ENCODE results near the gene PCSK6. TPM values are rescaled to one million over a fixed set of nuclear protein-coding genes. Genes with fewer than 3 reads are reported as not detected.

PCSK6 gene
- total RNA-seq, 1 experiment from 2014 or later: 11.5 TPM

- in situ Hi-C loops (cut with HindIII; ENCODE audit: low pct_unique_long_range_greater_than_20kb, low sequenced_read_pairs): no loop called here
Measured at GRCh38 chr15:101283931-101284330, 205.6 kb downstream of the PCSK6 start.

DNA sequence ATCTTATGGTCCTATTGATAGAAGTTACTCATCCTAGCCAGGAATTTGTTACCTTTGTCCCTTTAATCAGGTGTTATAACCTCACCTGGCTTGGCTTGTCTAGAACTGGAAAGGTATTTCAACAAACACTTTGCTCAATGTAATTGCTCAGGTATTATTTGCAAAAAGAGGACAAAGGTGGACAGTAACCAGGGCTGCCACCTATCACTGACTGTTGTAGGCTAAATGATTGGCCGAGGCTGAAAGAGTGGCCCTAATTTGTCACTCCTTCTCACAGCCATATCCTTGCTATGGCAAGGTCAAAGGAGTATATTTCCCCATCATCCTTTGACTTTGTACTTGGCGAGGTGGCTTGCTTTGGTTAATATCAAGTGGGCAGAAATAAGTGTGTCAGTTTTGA is 209.5 kb downstream of the PCSK6 start:
- no peak for DNase-seq (ENCODE audit: low read depth, low spot score)
- in situ Hi-C loops (cut with HindIII; ENCODE audit: low pct_unique_long_range_greater_than_20kb, low sequenced_read_pairs): no loop called here

More at GRCh38 chr15:101283931-101284330, 205.6 kb downstream of the PCSK6 start:
- DNase-seq (ENCODE audit: low read depth, low spot score): no peak

GRCh38 chr15:101277943-101278564 is 211.5 kb downstream of the PCSK6 start:
- no peak for DNase-seq (ENCODE audit: low read depth, low spot score)
- in situ Hi-C loops (cut with HindIII; ENCODE audit: low pct_unique_long_range_greater_than_20kb, low sequenced_read_pairs): no loop called here

- in situ Hi-C loops (cut with HindIII; ENCODE audit: low pct_unique_long_range_greater_than_20kb, low sequenced_read_pairs): no loop called here
- DNase-seq (ENCODE audit: low read depth, low spot score): peak; percentile 86
Measured at GRCh38 chr15:101277038-101277822, 212.3 kb downstream of the PCSK6 start, which contains the start of gene SELENOS. TSS of gene SELENOS (minus strand) at chr15:101277485. CDS start at chr15:101277417, 68 bp downstream.

GRCh38 chr15:101276501-101277037 is 212.9 kb downstream of the PCSK6 start:
- in situ Hi-C loops (cut with HindIII; ENCODE audit: low pct_unique_long_range_greater_than_20kb, low sequenced_read_pairs): no loop called here

DNA sequence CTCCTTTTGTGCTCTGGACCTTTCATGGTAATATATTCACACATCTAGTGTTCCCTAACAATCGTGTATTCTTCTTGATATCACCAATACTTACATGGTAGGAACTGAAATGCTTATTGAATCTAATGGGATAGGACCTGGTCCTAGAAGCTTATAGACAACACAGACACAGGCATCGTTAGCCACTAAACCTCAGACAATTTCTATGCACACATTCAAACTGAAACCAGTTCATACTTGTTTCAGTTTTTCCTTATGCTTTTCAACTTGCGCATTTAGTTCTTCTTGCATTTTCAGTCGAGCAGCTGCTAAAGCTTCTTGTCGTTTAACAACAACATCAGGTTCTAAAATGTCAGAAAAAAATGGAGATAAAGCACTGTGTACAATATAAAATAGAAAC is 214.5 kb downstream of the PCSK6 start:
- in situ Hi-C loops (cut with HindIII; ENCODE audit: low pct_unique_long_range_greater_than_20kb, low sequenced_read_pairs): no loop called here
- DNase-seq (ENCODE audit: low read depth, low spot score): no peak

More at GRCh38 chr15:101276501-101277037, 212.9 kb downstream of the PCSK6 start:
- DNase-seq (ENCODE audit: low read depth, low spot score): peak; percentile 52

DNA sequence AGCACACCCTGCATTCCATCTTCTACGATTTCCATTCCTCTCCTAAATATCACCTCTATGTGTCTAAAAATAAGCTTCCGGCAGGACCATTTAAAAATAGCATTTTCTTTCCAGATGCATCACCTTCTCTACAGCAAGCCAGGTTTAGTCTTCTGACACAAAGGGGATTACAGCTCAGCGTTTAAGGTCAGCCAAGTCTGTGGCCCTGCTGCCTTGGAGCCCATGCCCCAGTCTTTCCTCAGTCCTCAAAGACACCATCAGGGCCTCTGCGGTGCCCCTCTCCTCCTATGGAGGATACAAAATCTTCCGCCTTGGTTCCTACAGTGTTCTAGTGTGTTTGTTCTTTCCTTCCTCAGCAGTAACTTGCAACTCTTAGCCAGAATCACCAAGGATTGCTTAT is 216.0 kb downstream of the PCSK6 start:
- no peak for DNase-seq (ENCODE audit: low read depth, low spot score)
- in situ Hi-C loops (cut with HindIII; ENCODE audit: low pct_unique_long_range_greater_than_20kb, low sequenced_read_pairs): no loop called here

DNA sequence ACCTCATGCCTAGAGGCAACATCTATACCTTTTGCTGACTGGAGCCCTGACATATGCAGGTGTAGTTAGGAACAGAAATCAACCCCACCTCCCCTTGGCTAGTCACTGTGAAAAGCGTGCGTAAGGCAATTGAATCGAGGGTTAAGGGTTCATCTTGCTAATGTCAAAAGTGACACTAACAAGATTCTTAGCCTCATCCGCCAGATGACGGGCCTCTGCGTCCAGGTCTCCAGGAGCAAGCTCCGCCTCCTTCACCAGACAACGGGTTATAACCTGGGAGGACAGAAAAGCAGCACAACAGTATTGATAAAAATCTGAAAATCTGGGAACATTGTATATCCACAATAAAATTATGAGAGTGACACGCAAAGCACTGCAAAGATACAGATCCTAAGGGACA is 216.9 kb downstream of the PCSK6 start:
- in situ Hi-C loops (cut with HindIII; ENCODE audit: low pct_unique_long_range_greater_than_20kb, low sequenced_read_pairs): no loop called here
- DNase-seq (ENCODE audit: low read depth, low spot score): no peak

GRCh38 chr15:101269479-101270223 is 219.9 kb downstream of the PCSK6 start:
- DNase-seq (ENCODE audit: low read depth, low spot score): peak; percentile 34
- in situ Hi-C loops (cut with HindIII; ENCODE audit: low pct_unique_long_range_greater_than_20kb, low sequenced_read_pairs): no loop called here

DNA sequence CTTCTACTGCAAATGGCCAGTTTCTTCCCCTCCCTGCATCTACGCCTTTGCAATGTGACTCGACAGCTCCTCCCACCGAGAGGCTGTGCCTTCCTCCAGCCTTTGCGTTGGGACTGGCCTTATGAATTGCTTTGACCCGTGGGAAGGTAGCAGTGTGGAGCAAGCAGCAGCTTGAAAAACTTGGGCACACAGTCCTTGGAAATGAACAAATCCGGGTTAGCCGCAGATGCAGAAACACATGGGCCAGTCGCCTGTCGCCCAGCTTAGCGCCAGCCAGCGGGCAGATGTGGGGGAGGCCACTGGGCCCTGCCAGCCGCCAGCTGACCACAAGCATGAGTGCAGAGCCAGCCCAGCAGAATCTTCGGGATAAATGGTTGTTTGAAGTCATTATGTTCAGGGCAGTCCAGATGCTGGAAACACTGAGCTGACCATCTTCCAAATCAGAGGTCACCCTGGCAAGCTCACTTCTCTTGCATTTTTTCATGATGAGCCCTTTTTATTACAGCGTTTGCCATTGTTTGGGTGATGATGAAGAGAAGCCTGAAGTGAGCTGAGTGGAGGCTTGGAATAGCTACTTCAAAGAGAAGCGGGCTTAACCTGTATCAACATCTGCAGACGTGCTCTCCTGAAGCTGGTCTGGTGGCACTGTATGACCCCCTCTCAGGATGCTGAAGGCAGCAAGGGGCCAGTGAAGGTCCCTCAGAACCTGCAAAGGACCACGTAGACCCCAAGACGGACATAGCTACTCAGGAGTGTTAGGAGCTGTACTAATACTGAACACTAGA is 222.0 kb downstream of the PCSK6 start:
- peak; percentile 50 for DNase-seq (ENCODE audit: low read depth, low spot score)
- in situ Hi-C loops (cut with HindIII; ENCODE audit: low pct_unique_long_range_greater_than_20kb, low sequenced_read_pairs): no loop called here

- DNase-seq (ENCODE audit: low read depth, low spot score): no peak
- in situ Hi-C loops (cut with HindIII; ENCODE audit: low pct_unique_long_range_greater_than_20kb, low sequenced_read_pairs): no loop called here
Measured at GRCh38 chr15:101266787-101267186, 222.7 kb downstream of the PCSK6 start.

- in situ Hi-C loops (cut with HindIII; ENCODE audit: low pct_unique_long_range_greater_than_20kb, low sequenced_read_pairs): no loop called here
- no peak for DNase-seq (ENCODE audit: low read depth, low spot score)
Measured at GRCh38 chr15:101266034-101266433, 223.5 kb downstream of the PCSK6 start.

DNA sequence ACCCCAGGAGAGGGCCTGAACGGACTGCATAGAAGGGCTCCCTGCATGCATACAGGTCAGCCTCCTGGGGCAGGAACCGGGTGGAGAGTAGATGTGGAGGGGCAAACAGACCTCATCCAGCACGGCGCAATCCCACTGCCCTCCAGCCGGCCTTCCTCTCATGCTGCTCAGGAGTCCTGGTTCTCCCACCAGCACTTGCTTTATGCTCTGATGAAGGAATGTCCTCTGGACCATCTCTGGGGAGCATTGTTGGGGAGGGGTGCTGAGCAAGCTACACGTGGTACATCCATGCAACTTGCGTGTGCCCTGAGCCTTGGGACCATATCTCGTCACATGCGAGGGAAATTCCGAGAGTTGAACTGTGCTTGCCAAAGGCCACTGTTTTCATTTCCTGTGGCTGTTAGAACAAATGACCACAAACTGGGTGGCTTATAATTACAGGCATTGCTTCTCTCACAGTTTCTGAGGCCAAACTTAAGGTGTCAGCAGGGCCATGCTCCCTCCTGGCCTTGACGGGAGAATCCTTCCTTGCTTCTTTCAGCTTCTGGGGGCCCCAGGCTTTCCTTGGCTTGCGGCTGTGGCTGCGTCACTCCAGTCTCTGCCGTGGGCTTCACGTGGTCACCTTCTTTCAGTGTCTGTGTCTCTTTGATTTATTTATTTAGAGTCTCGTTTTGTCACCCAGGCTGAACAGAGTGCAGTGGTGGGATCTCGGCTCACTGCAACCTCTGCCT is 224.4 kb downstream of the PCSK6 start:
- in situ Hi-C loops (cut with HindIII; ENCODE audit: low pct_unique_long_range_greater_than_20kb, low sequenced_read_pairs): no loop called here
- no peak for DNase-seq (ENCODE audit: low read depth, low spot score)

DNA sequence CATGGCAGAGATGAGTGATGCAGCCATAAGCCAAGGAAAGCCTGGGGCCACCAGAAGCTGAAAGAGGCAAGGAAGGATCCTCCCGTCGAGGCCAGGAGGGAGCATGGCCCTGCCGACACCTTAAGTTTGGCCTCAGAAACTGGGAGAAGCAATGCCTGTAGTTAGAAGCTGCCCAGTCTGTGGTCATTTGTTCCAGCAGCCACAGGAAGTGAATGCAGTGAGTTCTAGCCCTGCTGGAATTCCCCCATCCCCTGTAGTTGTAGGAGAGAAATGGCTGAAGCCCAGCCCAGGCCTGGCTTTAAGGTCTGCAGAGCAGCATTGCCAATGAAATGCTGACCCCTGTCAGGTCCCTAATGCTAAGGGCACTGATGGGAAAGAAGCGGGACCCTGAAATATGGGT is 225.5 kb downstream of the PCSK6 start:
- in situ Hi-C loops (cut with HindIII; ENCODE audit: low pct_unique_long_range_greater_than_20kb, low sequenced_read_pairs): no loop called here
- DNase-seq (ENCODE audit: low read depth, low spot score): no peak

- in situ Hi-C loops (cut with HindIII; ENCODE audit: low pct_unique_long_range_greater_than_20kb, low sequenced_read_pairs): no loop called here
- no peak for DNase-seq (ENCODE audit: low read depth, low spot score)
Measured at GRCh38 chr15:101262551-101262950, 227.0 kb downstream of the PCSK6 start.

DNA sequence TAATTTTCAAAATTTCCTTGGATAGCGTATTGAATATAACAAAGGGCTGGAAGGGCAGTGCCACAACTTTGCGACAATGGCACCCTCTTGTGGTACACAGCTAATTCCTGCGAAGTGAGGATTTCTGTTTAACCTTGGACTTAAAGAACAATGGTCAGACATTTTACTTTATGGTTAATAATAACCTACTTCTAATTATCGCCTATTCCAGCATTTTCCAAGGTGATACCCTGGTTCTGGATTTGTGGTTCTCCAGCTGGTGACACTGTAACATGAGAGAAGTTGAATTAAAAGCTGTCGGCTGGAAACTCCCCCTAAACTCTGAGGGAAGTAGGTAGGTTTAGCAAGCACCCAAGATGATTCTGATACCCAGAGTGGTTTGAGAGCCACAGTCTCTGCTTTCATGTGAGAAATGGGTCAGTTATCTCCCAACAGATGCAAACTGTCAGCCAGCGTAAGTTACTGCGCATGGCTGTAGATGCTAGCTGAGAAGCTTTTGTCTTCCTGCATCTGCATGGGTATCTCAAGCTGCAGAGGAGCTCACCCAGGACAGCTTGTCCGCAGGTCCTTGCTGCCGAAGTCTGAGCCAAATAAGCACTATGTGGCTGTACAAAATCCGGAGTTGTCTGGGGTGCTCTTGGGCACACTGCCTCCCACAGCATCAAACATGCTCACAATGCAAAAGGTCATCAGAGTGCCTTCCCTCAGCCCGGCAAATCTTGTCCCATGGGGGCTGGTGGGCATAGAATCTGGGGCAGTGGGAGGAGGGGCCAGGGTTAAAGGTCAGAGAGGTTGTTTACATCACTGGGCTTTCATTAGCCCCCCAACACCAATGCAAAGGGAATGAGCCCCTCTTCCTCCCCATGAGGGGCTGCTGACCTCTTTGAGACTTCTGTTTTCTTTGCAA is 231.0 kb downstream of the PCSK6 start:
- in situ Hi-C loops (cut with HindIII; ENCODE audit: low pct_unique_long_range_greater_than_20kb, low sequenced_read_pairs): no loop called here
- peak; percentile 77 for DNase-seq (ENCODE audit: low read depth, low spot score)
